CD4-positive, alpha-beta T cell treated with Interleukin-21 for 1 hour (primary cell): ENCODE measurements around the gene SEMA4F.

Experiments
- DNase-seq: peaks from one replicate; pipeline ENCODE4 v3.0.0-alpha.2; 2020

The SEMA4F gene

DNA sequence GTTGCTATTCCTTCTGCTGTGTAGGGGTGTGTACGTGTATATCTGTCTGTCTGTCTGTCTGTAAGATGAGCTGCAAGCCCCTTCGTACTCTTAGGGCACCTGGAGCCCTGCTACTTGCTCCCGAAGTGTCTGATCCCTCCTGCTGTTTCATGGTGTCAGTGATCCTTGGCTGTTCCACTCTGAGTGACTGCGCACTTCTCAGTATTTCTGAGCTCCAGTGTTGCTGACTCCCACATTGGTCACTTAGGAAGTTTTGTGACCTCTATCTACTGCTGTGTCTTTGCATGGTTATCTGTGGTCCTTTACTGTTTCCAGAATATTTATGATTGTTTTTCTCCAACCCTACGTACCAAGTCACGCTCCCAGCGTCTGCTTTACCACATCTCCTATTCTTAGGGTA, 16.2 kb downstream of the SEMA4F start:
- DNase-seq = no peak

DNA sequence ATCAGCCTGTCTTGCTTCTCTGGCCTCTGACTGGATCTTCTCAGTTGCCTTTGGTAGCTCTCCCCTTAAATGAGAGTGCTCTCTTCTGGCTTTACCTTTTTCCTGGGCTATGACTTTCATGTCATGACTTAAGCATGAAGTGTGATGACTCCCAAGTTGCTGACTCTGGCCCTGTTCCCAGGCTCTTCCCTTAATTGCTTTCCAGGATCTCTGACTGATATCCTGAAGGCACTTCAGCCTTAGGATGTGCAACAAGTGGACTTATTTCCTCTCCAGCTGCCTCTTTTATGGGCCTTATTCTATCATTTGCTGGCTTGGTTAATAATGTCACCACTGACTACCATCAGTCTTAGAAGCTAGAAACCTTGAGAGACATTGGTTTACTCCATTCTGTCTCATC, 17.4 kb downstream of the SEMA4F start:
- DNase-seq = no peak

DNA sequence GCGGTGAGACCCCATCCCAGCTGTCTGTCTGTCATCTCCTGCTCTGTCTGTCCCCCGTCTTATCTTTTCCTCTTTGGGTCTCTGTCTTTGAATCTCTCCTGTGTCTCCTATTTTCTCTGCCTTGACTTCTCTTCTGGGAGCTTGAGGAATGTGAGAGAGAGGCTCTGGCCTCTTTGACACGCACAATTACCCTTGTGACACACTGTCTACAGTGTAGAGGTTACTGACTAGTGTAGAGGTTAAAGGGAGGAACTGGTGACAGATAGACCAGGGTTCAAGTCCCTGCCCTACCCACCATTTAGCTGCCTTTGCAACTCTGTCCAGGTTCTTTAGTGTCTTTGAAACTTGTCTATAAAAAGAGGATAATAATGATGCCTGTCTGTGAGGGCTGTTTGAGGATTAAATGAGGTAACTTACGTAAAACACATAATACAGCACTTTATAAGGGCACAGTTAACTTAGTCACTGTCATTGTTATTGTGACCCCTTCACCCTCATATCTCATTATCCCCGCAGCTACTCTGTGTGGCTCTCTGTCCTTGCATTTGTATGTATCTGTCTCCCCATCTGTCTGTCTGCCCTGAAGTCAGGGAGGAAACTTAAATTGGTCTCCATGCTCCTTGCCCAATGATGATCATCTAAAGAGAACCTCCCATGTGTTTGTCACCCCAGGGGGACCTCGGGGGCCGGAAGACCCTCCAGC, 19.9 kb downstream of the SEMA4F start:
- no peak for DNase-seq

GRCh38 chr2:74675090-74675489, 21.0 kb downstream of the SEMA4F start:
- DNase-seq = no peak

- no peak for DNase-seq
Measured at GRCh38 chr2:74676331-74676730, 22.3 kb downstream of the SEMA4F start.

DNA sequence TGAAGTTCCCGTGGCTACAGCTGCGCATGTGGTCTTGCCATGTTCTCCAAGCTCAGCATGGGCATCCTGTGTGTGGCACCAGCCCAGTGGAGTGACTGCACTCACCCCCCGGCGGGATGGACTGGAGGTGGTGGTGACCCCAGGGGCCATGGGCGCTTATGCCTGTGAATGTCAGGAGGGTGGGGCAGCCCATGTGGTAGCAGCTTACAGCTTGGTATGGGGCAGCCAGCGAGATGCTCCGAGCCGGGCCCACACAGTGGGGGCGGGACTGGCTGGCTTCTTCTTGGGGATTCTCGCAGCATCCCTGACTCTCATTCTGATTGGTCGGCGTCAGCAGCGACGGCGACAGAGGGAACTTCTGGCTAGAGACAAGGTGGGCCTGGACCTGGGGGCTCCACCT, 25.6 kb downstream of the SEMA4F start:
- DNase-seq = no peak

DNA sequence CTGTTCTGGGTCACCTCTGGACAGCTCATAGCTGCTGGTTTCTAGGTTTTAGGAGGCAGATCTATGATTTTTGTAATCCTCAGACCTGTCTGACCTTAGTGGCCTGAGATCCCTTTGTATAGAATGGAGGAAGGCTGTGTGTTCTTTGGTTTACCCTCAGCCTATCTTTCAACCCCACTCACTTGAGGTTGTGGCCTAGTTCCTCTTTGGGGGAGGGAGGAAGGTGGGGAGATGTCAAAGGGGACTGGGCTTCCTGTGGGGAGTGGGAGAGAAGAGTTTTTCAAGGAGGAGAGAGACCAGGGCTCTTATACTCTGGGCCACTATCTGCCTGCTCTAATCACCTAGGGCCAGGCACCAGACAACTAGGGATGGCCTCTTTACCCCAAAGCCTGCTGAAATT, 28.5 kb downstream of the SEMA4F start:
- DNase-seq = no peak

DNA sequence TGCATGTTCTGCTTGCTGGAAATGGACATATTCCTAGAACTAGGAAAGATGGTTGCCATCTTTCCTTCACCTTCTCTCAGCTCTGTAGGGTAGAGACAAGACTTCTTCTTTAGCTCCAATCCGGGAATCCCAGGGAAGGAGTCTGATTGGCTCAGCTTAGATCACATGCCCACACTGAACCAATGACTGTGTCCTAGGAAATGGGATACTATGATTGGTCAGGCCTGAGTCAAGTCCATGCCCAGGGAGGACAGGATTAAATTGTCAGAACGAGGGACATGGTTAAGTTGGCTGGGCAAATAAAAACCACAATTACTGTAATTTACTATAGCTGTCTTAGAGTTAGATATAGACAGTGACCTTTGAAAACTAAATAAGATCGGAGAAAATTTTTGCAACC, 31.4 kb downstream of the SEMA4F start:
- DNase-seq = no peak

GRCh38 chr2:74688881-74689280, 34.8 kb downstream of the SEMA4F start:
- no peak for DNase-seq

GRCh38 chr2:74689671-74690070, 35.6 kb downstream of the SEMA4F start:
- no peak for DNase-seq

- DNase-seq = peak; percentile 53
Measured at GRCh38 chr2:74690571-74690970, 36.5 kb downstream of the SEMA4F start.

GRCh38 chr2:74691929-74692328, 37.9 kb downstream of the SEMA4F start:
- DNase-seq = no peak

DNA sequence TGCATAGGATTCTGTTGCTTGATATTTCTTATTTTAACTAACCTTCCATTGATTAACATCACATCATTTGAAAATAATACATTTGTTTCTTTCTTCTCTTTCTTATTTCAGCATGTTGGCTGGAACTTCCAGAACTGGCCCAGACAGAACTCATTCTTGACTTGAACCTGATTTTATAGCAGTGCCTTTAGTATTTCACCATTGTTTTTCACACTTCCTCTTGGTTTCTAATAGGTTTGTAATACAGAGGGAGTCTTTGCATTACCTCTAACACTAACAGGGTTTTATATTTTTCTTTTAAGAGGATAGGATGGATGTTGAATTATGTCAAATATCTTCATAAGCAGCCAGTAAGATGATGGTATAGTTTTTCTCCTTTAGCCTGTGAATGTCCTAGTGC, 39.2 kb downstream of the SEMA4F start:
- DNase-seq = no peak

DNA sequence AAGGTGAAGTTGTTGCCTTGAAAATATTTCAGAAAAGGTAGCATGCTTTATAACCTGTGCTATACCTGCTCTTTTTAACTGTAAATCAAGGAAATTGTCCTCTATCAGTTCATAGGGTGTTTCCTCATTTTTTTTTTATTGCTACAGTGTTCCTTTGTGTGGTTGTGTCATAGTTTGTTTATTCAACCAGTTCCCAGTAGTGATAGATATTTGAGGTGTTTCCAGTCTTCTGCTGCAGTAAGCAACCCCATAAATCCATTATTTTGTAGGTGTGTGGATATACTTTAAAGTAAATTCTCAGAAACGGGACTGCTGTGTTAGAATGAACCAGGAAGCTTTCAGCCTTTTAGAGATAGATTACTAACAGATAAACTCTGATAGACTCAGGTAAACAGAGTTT, 39.6 kb downstream of the SEMA4F start:
- DNase-seq = no peak

GRCh38 chr2:74694281-74694680, 40.2 kb downstream of the SEMA4F start:
- DNase-seq = no peak

DNA sequence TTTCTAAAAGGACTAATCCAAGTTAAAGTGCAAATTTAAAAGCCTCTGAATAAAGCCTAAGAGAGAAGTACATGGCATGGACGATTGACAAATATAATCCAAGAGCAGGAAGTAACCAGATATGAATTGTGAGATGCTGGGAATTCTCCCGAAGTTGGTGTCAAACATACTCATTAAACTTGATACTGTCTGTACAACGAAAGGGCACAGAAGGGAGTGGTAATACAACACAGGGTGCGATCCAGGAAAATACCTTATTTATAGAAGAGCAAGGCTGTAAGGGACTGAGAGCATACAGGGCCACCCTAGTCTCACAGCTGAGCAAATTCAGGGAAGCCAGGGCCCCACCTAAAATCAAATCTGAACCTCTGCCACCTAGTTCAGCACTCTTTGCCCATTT, 41.6 kb downstream of the SEMA4F start:
- DNase-seq = no peak

DNA sequence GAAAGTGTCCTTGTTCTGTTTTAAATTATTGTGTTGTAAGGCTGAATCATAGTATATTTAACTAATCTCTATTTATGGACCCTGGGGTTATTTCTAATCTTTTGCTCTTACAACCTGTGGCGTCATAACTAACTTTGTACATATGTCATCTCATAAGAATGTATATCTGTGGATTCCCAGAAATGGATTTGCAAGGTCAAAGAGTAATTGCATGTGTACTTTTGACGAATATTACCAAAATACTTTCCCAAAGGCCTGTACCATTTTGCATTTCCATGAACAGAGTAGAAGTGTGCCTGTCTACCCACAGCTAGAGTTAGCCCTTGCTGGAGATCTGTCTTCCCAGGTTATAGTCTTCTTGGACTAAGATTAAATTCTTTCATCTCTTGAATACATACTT, 42.8 kb downstream of the SEMA4F start:
- no peak for DNase-seq

DNA sequence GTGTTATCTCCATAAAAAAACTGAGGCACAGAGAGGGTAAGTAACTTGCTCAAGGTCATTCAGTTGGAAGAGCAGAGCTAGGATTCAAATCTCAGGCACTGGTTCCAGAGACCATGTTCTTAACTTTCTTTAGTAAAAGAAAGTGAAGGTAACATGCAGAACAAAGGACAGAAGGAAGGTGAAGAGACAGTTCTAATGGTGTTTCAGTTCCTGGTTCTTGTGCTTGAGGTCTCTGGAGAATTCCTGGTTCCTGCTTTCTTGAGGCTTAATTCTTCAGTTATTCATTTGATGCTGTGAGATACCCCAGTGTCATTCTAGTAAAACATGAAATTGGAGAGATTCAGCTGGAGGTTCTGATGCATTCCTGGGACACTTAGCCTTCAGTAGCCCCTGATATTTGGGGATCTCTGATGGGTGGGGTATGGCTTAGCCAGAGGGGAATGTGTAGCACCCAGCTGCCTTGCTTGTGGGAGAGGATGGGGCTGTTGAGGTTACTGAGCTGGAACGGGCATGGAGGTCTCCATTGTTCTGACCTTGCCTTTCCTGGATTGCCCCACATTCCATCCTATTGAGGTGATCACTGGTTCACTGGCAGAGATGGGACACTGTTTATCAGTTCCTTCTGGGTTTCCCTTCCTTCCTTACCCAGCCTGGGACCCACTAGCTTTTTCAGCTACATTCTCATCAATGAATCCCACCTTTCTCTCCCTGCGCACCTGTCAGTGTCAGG, 46.8 kb downstream of the SEMA4F start:
- DNase-seq = no peak

- no peak for DNase-seq
Measured at GRCh38 chr2:74702001-74702715, 48.1 kb downstream of the SEMA4F start.

DNA sequence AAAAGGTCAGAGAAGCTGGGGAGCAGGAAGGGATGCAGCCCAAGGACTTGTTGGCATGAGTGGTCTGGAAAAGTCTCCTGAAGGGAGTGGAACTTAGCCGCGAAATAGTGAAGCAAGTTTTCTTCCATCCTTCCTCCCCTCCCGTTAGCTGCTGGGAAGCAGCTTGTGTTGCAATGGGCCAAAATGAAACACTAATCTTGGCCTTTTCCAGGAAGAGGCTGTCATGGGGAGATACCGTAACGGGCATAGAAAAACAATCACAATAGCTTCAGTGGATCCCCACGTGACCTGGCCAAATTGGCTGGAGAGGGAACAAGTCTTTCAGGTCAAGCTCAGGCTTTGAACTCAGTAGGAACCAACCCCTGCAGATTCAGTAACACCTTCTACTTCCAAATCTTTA, 49.3 kb downstream of the SEMA4F start:
- no peak for DNase-seq

- no peak for DNase-seq
Measured at GRCh38 chr2:74704216-74704615, 50.2 kb downstream of the SEMA4F start.

GRCh38 chr2:74706741-74707140, 52.7 kb downstream of the SEMA4F start:
- DNase-seq = no peak

- no peak for DNase-seq
Measured at GRCh38 chr2:74707837-74708236, 53.8 kb downstream of the SEMA4F start.

DNA sequence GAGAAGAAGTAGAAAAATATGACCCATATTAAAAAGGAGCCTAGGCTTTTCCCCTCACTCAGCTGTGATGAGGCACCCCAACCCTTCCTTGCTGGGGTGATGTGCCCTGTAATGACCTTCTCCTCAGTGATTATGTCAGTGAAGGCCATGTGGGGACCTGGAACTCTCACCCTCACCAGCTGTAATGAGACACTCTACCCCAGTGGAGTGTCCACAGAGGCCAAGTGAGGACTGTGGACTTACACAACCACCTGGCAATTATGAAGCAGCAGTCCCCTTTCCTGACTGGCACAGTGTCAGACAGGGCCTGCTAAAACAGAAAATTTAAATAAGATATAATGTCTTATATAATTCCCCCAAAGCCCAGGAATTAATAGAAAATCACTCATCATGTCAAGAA, 54.2 kb downstream of the SEMA4F start:
- DNase-seq = no peak
